ENCODE measurements around the gene EFHD2. TPM values are rescaled to one million over a fixed set of nuclear protein-coding genes. Genes with fewer than 3 reads are reported as not detected.
"Not testable (repeated sequence)": the region's sequence is repeated elsewhere in the genome, so short reads cannot be mapped to it uniquely, and the experiment has no call there.

The EFHD2 gene
- total RNA-seq, 2 donors from 2014 or later = 160 to 191 TPM

DNA sequence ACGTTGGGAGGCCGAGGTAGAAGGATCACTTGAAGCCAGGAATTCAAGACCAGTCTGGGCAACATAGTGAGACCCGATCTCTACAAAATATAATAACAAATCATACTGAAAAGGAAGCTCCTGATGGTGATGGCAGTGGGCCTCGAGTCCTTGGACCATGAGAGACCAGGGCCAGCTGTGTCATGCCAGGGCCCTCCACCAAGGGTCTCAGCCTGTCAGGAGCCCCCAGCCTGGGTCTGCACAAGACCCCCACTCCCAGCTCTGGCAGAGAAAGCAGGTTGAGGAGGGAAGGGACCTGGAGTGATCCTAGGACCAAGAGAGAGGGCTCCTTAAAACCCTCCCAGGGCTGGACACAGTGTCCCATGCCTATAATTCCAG lies 21.9 kb downstream of the EFHD2 start:
- TF ChIP-seq, protein P1, sequence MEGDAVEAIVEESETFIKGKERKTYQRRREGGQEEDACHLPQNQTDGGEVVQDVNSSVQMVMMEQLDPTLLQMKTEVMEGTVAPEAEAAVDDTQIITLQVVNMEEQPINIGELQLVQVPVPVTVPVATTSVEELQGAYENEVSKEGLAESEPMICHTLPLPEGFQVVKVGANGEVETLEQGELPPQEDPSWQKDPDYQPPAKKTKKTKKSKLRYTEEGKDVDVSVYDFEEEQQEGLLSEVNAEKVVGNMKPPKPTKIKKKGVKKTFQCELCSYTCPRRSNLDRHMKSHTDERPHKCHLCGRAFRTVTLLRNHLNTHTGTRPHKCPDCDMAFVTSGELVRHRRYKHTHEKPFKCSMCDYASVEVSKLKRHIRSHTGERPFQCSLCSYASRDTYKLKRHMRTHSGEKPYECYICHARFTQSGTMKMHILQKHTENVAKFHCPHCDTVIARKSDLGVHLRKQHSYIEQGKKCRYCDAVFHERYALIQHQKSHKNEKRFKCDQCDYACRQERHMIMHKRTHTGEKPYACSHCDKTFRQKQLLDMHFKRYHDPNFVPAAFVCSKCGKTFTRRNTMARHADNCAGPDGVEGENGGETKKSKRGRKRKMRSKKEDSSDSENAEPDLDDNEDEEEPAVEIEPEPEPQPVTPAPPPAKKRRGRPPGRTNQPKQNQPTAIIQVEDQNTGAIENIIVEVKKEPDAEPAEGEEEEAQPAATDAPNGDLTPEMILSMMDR (IDR thresholded peaks at IDR 0.05) = no peak
- no peak for DNase-seq
- intact Hi-C loops (cut with DNase I) = loop anchor here (2.0 to 10.0 kb wide), 2 partner anchors 109 to 307 kb away; no protein-coding TSS in a partner anchor
- no peak overlapping the region for H3K9ac ChIP-seq (ENCODE audit: low read depth in 2 of 2, low read length in 2 of 2)
- H3K27ac ChIP-seq = no peak overlapping the region
- no peaks in the 10 kb centered on the region for H3K27me3 ChIP-seq
- peaks cover 6% of the 10 kb centered on the region for H3K4me1 ChIP-seq
- H3K9me3 ChIP-seq = no peaks in the 10 kb centered on the region
- no peaks in the 10 kb centered on the region for H3K36me3 ChIP-seq
- no peak overlapping the region for H3K4me3 ChIP-seq

DNA sequence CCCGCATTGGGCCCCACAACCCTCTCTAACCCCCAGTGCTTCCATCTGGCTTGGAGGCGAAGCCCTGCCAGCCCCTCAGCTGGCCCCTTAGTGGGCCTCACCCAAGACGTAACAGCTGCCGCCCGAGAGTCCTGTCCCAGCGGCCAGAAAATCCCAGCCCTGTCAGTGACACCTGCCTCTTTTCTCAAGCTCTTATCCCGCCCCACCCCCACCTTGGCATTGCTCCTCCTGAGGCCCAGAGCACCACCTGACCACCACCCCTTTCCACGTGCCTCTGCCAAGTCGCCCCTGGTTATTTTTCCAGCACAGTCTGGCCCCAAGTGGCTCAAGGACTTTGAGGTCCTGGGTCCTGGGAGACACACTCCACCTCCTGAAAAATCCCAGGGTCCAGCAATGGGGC lies 22.6 kb downstream of the EFHD2 start:
- peaks cover 2% of the 10 kb centered on the region for H3K4me1 ChIP-seq
- TF ChIP-seq, protein P1 (IDR thresholded peaks at IDR 0.05) = no peak
- no peaks in the 10 kb centered on the region for H3K9me3 ChIP-seq
- H3K27ac ChIP-seq = no peak overlapping the region
- no peaks in the 10 kb centered on the region for H3K36me3 ChIP-seq
- no peak overlapping the region for H3K4me3 ChIP-seq
- H3K9ac ChIP-seq (ENCODE audit: low read depth in 2 of 2, low read length in 2 of 2) = no peak overlapping the region
- intact Hi-C loops (cut with DNase I) = loop anchor here (10.0 kb wide), 1 partner anchor 308 kb away; no protein-coding TSS in a partner anchor
- H3K27me3 ChIP-seq = no peaks in the 10 kb centered on the region
- peak; percentile 50 for DNase-seq

DNA sequence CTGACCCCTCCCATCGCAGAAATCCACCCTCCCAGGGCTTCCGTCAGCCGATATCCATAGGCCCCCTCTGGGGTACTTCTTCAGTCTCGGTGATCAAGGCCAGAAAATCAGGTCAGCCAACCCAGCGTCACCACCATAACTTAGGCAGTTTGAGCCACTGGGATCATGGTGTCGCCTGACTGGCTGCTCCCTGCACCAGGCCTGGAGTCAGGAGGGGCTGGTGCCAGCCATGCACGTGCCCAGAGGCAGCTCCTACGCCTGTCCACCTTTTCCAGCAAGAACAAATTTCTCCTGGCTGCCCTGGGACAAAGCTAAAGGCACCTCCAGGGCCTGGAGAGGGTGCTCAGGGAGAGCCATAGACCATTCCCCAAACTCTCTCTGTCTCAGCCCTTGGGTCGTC lies 23.8 kb downstream of the EFHD2 start:
- Histone ChIP-seq H3K9ac (ENCODE audit: low read depth in 2 of 2, low read length in 2 of 2) (no peak overlapping the region), H3K27me3 (no peaks in the 10 kb centered on the region), H3K9me3 (no peaks in the 10 kb centered on the region), H3K27ac (no peak overlapping the region), H3K36me3 (no peaks in the 10 kb centered on the region), H3K4me1 (no peaks in the 10 kb centered on the region), H3K4me3 (no peak overlapping the region)
- no peak for DNase-seq
- TF ChIP-seq, protein P1 (IDR thresholded peaks at IDR 0.05) = no peak
- intact Hi-C loops (cut with DNase I) = loop anchor here (10.0 kb wide), 1 partner anchor 309 kb away; no protein-coding TSS in a partner anchor

DNA sequence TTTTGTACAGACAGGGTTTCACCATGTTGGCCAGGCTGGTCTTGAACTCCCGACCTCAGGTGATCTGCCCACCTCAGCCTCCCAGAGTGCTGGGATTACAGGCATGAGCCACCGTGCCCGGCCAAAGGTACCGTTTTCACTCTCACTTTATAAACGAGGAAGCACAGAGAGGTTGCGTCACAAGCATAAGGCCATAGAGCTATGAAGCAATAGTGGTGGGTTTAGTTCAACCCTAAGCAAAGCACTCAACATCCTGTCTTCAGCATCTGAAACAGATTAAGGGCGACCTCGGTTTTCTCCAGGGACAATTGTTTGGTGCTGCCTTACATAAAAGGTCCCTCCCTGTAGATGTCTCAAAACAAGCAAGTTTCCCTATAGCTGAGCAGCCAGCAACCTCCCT lies 25.1 kb downstream of the EFHD2 start:
- not testable (repeated sequence) for H3K4me3 ChIP-seq; DNase-seq; H3K9ac ChIP-seq (ENCODE audit: low read depth in 2 of 2, low read length in 2 of 2); H3K27me3 ChIP-seq; H3K27ac ChIP-seq; H3K9me3 ChIP-seq; H3K4me1 ChIP-seq; H3K36me3 ChIP-seq
- intact Hi-C loops (cut with DNase I) = loop anchor here (10.0 kb wide), 1 partner anchor 310 kb away; no protein-coding TSS in a partner anchor

DNA sequence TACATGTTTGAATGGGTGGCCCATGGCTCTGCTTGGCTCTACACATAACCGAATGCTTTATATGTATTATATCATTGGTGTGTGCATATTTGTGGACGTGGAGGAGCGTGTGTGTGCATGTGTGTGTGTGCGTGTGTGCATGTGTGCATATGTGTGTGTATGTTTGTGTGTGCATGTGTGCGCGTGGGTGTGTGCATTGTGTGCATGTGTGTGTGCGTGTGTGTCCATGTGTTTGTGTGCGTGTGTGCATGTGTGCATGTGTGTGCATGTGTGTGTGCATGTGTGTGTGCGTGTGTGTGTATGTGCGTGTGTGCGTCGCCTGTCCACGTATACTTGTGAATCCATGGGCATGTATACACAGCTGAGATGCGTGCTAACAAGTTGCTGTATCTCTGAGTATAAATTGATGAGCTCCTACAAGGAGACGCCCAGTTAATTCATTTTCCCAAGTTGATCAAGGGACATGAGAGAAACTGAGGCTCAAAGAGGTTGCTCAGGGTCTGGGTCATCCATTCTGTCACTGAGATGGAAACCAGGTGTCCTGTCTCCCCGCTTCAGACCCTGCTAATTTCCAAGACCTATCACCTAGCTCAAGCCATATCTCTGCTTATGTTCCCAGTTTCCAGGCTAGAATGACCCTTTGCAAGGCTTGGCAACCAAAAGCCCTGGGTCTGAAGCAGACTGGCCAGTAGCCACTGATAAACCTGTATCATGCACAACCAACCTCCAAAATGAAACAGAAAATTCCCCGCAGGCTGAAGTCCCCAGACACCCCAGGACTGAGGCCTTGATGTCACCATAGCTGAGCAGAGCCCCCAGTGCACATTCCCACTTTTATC lies 25.8 kb downstream of the EFHD2 start:
- Histone ChIP-seq H3K9me3 (no peaks in the 10 kb centered on the region), H3K27ac (no peak overlapping the region), H3K4me1 (no peaks in the 10 kb centered on the region), H3K36me3 (no peaks in the 10 kb centered on the region), H3K27me3 (no peaks in the 10 kb centered on the region), H3K9ac (ENCODE audit: low read depth in 2 of 2, low read length in 2 of 2) (no peak overlapping the region), H3K4me3 (no peak overlapping the region)
- intact Hi-C loops (cut with DNase I) = loop anchor here (10.0 kb wide), 1 partner anchor 311 kb away; no protein-coding TSS in a partner anchor
- no peak for DNase-seq
- TF ChIP-seq, protein P1 (IDR thresholded peaks at IDR 0.05) = no peak

Data from colonic mucosa (tissue), 4 donors.